ENCODE data around the gene TBR1. TPM values are rescaled to one million over a fixed set of nuclear protein-coding genes. Genes with fewer than 3 reads are reported as not detected.

TBR1 gene
- total and polyA plus RNA-seq, 2 experiments from 2014 or later: not detected

- TF ChIP-seq EZH2 (IDR thresholded peaks at IDR 0.05; ENCODE audit: low read depth, unreplicated experiment) (peak; percentile 83), ZNF331 (CRISPR knock-in tag; IDR thresholded peaks at IDR 0.05; ENCODE audit: low read depth) (no peak), EZH2phosphoT487 (IDR thresholded peaks at IDR 0.05; ENCODE audit: unreplicated experiment) (peak; percentile 94)
- Histone ChIP-seq H3K27ac (ENCODE audit: low read depth) (no peak overlapping the region), H3K36me3 (ENCODE audit: insufficient read depth) (no peaks in the 10 kb centered on the region), H2AFZ (peak overlapping the region; percentile 95), H3K4me1 (ENCODE audit: insufficient read depth) (peaks cover 13% of the 10 kb centered on the region), H3K9me2 (ENCODE audit: insufficient read depth) (no peaks in the 10 kb centered on the region), H4K20me1 (replicated peaks; ENCODE audit: insufficient read depth) (peaks cover 11% of the 10 kb centered on the region), H3K79me2 (replicated peaks; ENCODE audit: insufficient read depth) (no peaks in the 10 kb centered on the region), H3K4me3 (peak overlapping the region; percentile 54), H3K4me2 (peak overlapping the region; percentile 78), H3K27me3 (ENCODE audit: insufficient read depth) (peaks cover 99% of the 10 kb centered on the region), H3F3A (replicated peaks; ENCODE audit: low read depth) (peaks cover 20% of the 10 kb centered on the region; the same call in 1 of the 2 replicates)
- H3K9me3 Mint-ChIP-seq: no peaks in the 10 kb centered on the region
- DNase-seq (ENCODE audit: low spot score) (peak; percentile 64), ATAC-seq (peak; percentile 56)
- peaks cover 71% of the 10 kb centered on the region for H3K27me3 Mint-ChIP-seq (ENCODE audit: insufficient read depth, low read depth, poor library complexity)
- peaks cover 31% of the 10 kb centered on the region for H3K4me1 Mint-ChIP-seq
- peak overlapping the region; percentile 79 for H3K4me3 Mint-ChIP-seq
- H3K27ac Mint-ChIP-seq: no peak overlapping the region
- H3K36me3 Mint-ChIP-seq (ENCODE audit: low read depth): no peaks in the 10 kb centered on the region; the same call in 2 of the 3 replicates
Observed at GRCh38 chr2:161427664-161428587, 11.8 kb downstream of the TBR1 start.

GRCh38 chr2:161430386-161430785 lies 14.3 kb downstream of the TBR1 start:
- no peak overlapping the region for H3K27ac ChIP-seq (ENCODE audit: low read depth)
- H3K27ac Mint-ChIP-seq: no peak overlapping the region
- H3K79me2 ChIP-seq (replicated peaks; ENCODE audit: insufficient read depth): no peaks in the 10 kb centered on the region
- no peak overlapping the region for H3K4me3 Mint-ChIP-seq
- peaks cover 8% of the 10 kb centered on the region; the same call in 1 of the 2 replicates for H3F3A ChIP-seq (replicated peaks; ENCODE audit: low read depth)
- no peak overlapping the region for H3K4me2 ChIP-seq
- H3K9me2 ChIP-seq (ENCODE audit: insufficient read depth): no peaks in the 10 kb centered on the region
- peaks cover 24% of the 10 kb centered on the region for H3K4me1 Mint-ChIP-seq
- H3K27me3 Mint-ChIP-seq (ENCODE audit: insufficient read depth, low read depth, poor library complexity): peaks cover 49% of the 10 kb centered on the region
- H3K4me1 ChIP-seq (ENCODE audit: insufficient read depth): peaks cover 6% of the 10 kb centered on the region; the same call in 1 of the 2 replicates
- no peaks in the 10 kb centered on the region for H3K36me3 ChIP-seq (ENCODE audit: insufficient read depth)
- no peaks in the 10 kb centered on the region for H3K36me3 Mint-ChIP-seq (ENCODE audit: low read depth)
- ATAC-seq (no peak), DNase-seq (ENCODE audit: low spot score) (no peak)
- H4K20me1 ChIP-seq (replicated peaks; ENCODE audit: insufficient read depth): peaks cover 3% of the 10 kb centered on the region; the same call in 1 of the 2 replicates
- H3K9me3 Mint-ChIP-seq: no peaks in the 10 kb centered on the region
- peaks cover 74% of the 10 kb centered on the region for H3K27me3 ChIP-seq (ENCODE audit: insufficient read depth)
- H3K4me3 ChIP-seq: no peak overlapping the region
- H2AFZ ChIP-seq: no peak overlapping the region
- TF ChIP-seq EZH2 (IDR thresholded peaks at IDR 0.05; ENCODE audit: low read depth, unreplicated experiment) (no peak), POLR2AphosphoS5 (IDR thresholded peaks at IDR 0.05; ENCODE audit: low read depth) (no peak), ZNF331 (CRISPR knock-in tag; IDR thresholded peaks at IDR 0.05; ENCODE audit: low read depth) (no peak), CREB1 (CRISPR knock-in tag; IDR thresholded peaks at IDR 0.05; ENCODE audit: low read depth) (no peak), EZH2phosphoT487 (IDR thresholded peaks at IDR 0.05; ENCODE audit: unreplicated experiment) (no peak), REST (IDR thresholded peaks at IDR 0.05; ENCODE audit: unreplicated experiment) (no peak), ZNF462 (CRISPR knock-in tag; IDR thresholded peaks at IDR 0.05) (no peak), STAT1 (IDR thresholded peaks at IDR 0.05; ENCODE audit: unreplicated experiment) (no peak)

Measured in GM23338 (cell line).